H1 (cell line): Measurements from ENCODE around the gene REELD1. TPM values are rescaled to one million over a fixed set of nuclear protein-coding genes. Genes with fewer than 3 reads are reported as not detected.

ENCODE experiments used
- CTCF ChIA-PET: fragments of 300-600 bp; sonication (Branson Sonifier 250); formaldehyde crosslinking; loops from one replicate; lab custom pipeline; 2021; ENCODE audit not compliant: partially characterized antibody; lab: Charles Lee
- POLR2A ChIA-PET: fragments of 300-600 bp; sonication (Branson Sonifier 250); formaldehyde crosslinking; loops from one replicate; lab custom pipeline; 2021; ENCODE audit warnings: inconsistent platforms; ENCODE audit not compliant: partially characterized antibody; lab: Charles Lee
- DNase-seq, 2 experiments: peaks; one replicate each; pipeline versions ENCODE4 v3.0.0 to v3.0.0-alpha.2; 2010 to 2022; ENCODE audit warnings: low spot score in 2 of 2, low read depth in 1 of 2, mixed read lengths in 1 of 2
- FAIRE-seq: peaks from 2 replicates; lab custom pipeline; 2011; peaks lifted over from hg19 to GRCh38; lab: Jason Lieb, UNC
- H2AFZ ChIP-seq: 2 replicates; pipeline ENCODE4 v1.8.1; 2012; ENCODE audit warnings: low read length, inconsistent platforms
- H2AK5ac ChIP-seq: 2 replicates; pipeline ENCODE4 v1.6.1; 2013; ENCODE audit warnings: low read depth, low read length
- H2BK120ac ChIP-seq: replicated peaks from 2 replicates; pipeline ENCODE3; 2013; ENCODE audit warnings: low read depth, low read length, inconsistent platforms
- H2BK12ac ChIP-seq: 2 replicates; pipeline ENCODE4 v1.6.1; 2013; ENCODE audit warnings: low read depth, low read length
- H2BK15ac ChIP-seq: 2 replicates; pipeline ENCODE4 v1.6.1; 2013; ENCODE audit warnings: low read length
- H2BK20ac ChIP-seq: 2 replicates; pipeline ENCODE4 v1.6.1; 2013; ENCODE audit warnings: low read length
- H2BK5ac ChIP-seq: 2 replicates; pipeline ENCODE4 v1.6.1; 2013; ENCODE audit warnings: low read depth, low read length
- H3K14ac ChIP-seq: 2 replicates; pipeline ENCODE4 v1.6.1; 2013; ENCODE audit warnings: inconsistent platforms; ENCODE audit not compliant: insufficient read length
- H3K18ac ChIP-seq: 2 replicates; pipeline ENCODE4 v1.6.1; 2013; ENCODE audit warnings: low read length; ENCODE audit errors: extremely low read depth
- H3K23ac ChIP-seq: 2 replicates; pipeline ENCODE4 v1.6.1; 2013; ENCODE audit warnings: inconsistent platforms; ENCODE audit not compliant: insufficient read length
- H3K23me2 ChIP-seq: 2 replicates; pipeline ENCODE4 v1.6.1; 2013; ENCODE audit warnings: low read depth, low read length
- H3K27ac ChIP-seq: 2 replicates; pipeline ENCODE4 v1.6.1; 2011; ENCODE audit warnings: low read depth, low read length, inconsistent platforms
- H3K27me3 ChIP-seq, 4 experiments: replicated peaks in 1 of 4; 1 replicate in 1 of 4; 2 replicates in 3 of 4; pipeline versions ENCODE4 v1.6.1 to v1.8.1; 2011 to 2013; ENCODE audit warnings: low read length in 3 of 4, mild to moderate bottlenecking in 3 of 4, inconsistent platforms in 2 of 4, mixed read lengths in 2 of 4, moderate library complexity in 1 of 4; ENCODE audit not compliant: control insufficient read depth in 3 of 4, insufficient read depth in 3 of 4; ENCODE audit errors: extremely low read depth in 1 of 4
- H3K36me3 ChIP-seq, 4 experiments: 2 replicates each; pipeline versions ENCODE4 v1.6.1 to v1.8.1; 2011 to 2013; ENCODE audit warnings: mild to moderate bottlenecking in 4 of 4, low read length in 3 of 4, moderate library complexity in 2 of 4, control low read depth in 1 of 4, inconsistent platforms in 1 of 4; ENCODE audit not compliant: insufficient read depth in 4 of 4, control insufficient read depth in 2 of 4
- H3K4ac ChIP-seq: replicated peaks from 2 replicates; pipeline ENCODE3; 2013; ENCODE audit warnings: low read length, low read depth, mixed read lengths, inconsistent platforms; ENCODE audit not compliant: insufficient read length
- H3K4me1 ChIP-seq, 4 experiments: replicated peaks in 1 of 4; 1 replicate in 1 of 4; 2 replicates in 3 of 4; pipeline versions ENCODE4 v1.6.1 to v1.8.1; 2011 to 2013; ENCODE audit warnings: low read length in 3 of 4, inconsistent platforms in 2 of 4, mixed read lengths in 1 of 4; ENCODE audit not compliant: insufficient read depth in 4 of 4, control insufficient read depth in 3 of 4
- H3K4me2 ChIP-seq, 2 experiments: 2 replicates each; pipeline versions ENCODE4 v1.6.1 to v1.8.1; 2011 to 2013; ENCODE audit warnings: low read depth in 2 of 2, low read length in 2 of 2, control low read depth in 1 of 2, inconsistent platforms in 1 of 2, mild to moderate bottlenecking in 1 of 2; ENCODE audit not compliant: insufficient read depth in 1 of 2
- H3K4me3 ChIP-seq, 4 experiments: fragments of 200-600, 300-600 bp in 1 of 4; sonication (generic), shearing (Covaris generic), sonication (Bioruptor Twin) in 1 of 4; 2 replicates each; pipeline versions ENCODE4 v1.5.1 to v1.8.1; 2011 to 2016; ENCODE audit warnings: low read length in 4 of 4, low read depth in 3 of 4, control low read depth in 2 of 4, inconsistent platforms in 2 of 4, mild to moderate bottlenecking in 2 of 4, mixed read lengths in 1 of 4, moderate library complexity in 1 of 4; ENCODE audit not compliant: insufficient read depth in 2 of 4; ENCODE audit errors: extremely low read depth in 1 of 4
- H3K56ac ChIP-seq: replicated peaks from 2 replicates; pipeline ENCODE3; 2013; ENCODE audit warnings: low read depth, mild to moderate bottlenecking, mixed read lengths, low read length, inconsistent platforms; ENCODE audit not compliant: insufficient read length
- H3K79me1 ChIP-seq: 2 replicates; pipeline ENCODE4 v1.6.1; 2013; ENCODE audit warnings: low read depth, low read length, control low read depth
- H3K79me2 ChIP-seq, 2 experiments: 2 replicates each; pipeline versions ENCODE4 v1.6.1 to v1.8.1; 2012 to 2013; ENCODE audit warnings: low read length in 2 of 2, mild to moderate bottlenecking in 2 of 2, inconsistent platforms in 1 of 2; ENCODE audit not compliant: insufficient read depth in 2 of 2, control insufficient read depth in 1 of 2
- H3K9ac ChIP-seq, 4 experiments: replicated peaks in 1 of 4; 1 replicate in 1 of 4; 2 replicates in 3 of 4; pipeline versions ENCODE4 v1.6.1 to v1.8.1; 2011 to 2013; ENCODE audit warnings: low read depth in 3 of 4, low read length in 3 of 4, control low read depth in 2 of 4, mild to moderate bottlenecking in 2 of 4, moderate library complexity in 2 of 4, inconsistent platforms in 1 of 4; ENCODE audit errors: extremely low read depth in 1 of 4
- H3K9me3 ChIP-seq, 2 experiments: 2 replicates each; pipeline versions ENCODE4 v1.6.1 to v1.8.1; 2012 to 2013; ENCODE audit warnings: mild to moderate bottlenecking in 2 of 2, moderate library complexity in 2 of 2, control low read depth in 1 of 2, inconsistent platforms in 1 of 2, low read depth in 1 of 2, low read length in 1 of 2, mixed read lengths in 1 of 2; ENCODE audit not compliant: insufficient read depth in 2 of 2
- H4K20me1 ChIP-seq, 2 experiments: replicated peaks in 1 of 2; 2 replicates each; pipeline versions ENCODE3 to v1.8.1; 2011 to 2013; ENCODE audit warnings: inconsistent platforms in 2 of 2, low read length in 2 of 2, mild to moderate bottlenecking in 1 of 2; ENCODE audit not compliant: insufficient read depth in 2 of 2, control insufficient read depth in 1 of 2
- H4K5ac ChIP-seq: 2 replicates; pipeline ENCODE4 v1.6.1; 2013; ENCODE audit warnings: low read length, low read depth, mixed read lengths, inconsistent platforms; ENCODE audit not compliant: insufficient read length
- H4K8ac ChIP-seq: 2 replicates; pipeline ENCODE4 v1.8.0; 2013; ENCODE audit warnings: mild to moderate bottlenecking, moderate library complexity, low read length, inconsistent platforms; ENCODE audit not compliant: insufficient read depth; ENCODE audit errors: extremely low read depth
- H4K91ac ChIP-seq: replicated peaks from 2 replicates; pipeline ENCODE3; 2013; ENCODE audit warnings: low read length, mixed read lengths, inconsistent platforms; ENCODE audit not compliant: insufficient read length
- HDAC6 ChIP-seq: IDR thresholded peaks from one replicate; pipeline ENCODE4 v1.7.1; 2012; ENCODE audit warnings: low read depth, mild to moderate bottlenecking, inconsistent platforms, low read length, moderate library complexity
- WGBS, 2 experiments: shearing (Covaris generic) in 1 of 2; methylation state at CpG; one replicate each; pipeline versions ENCODE4 v1.1.6 to v1.1.7; 2013 to 2015; ENCODE audit warnings: low lambda C conversion rate in 2 of 2, mixed read lengths in 2 of 2, inconsistent platforms in 1 of 2, low coverage in 1 of 2, missing lambda C conversion rate in 1 of 2; ENCODE audit not compliant: insufficient replicate concordance in 2 of 2, insufficient coverage in 1 of 2, insufficient read length in 1 of 2; ENCODE audit errors: extremely low coverage in 1 of 2, missing lambda C conversion rate in 1 of 2; 5-methylcytosine and 5-hydroxymethylcytosine counted together
- polyA plus RNA-seq, 7 experiments: library from polyadenylated mRNA; depleted of rRNA in 3 of 7; stranded (reverse) in 5 of 7; unstranded in 2 of 7; fragments of >200 nt in 5 of 7; fragments of 200-250 nt in 2 of 7; gene quantifications; 1 replicate in 5 of 7; 2 replicates in 1 of 7; 4 replicates in 1 of 7; pipeline versions ENCODE4 v1.2.1 to v1.2.3, GENCODE V29; 2011 to 2013; ENCODE audit warnings: missing spikeins in 2 of 7, mixed read lengths in 2 of 7
- total RNA-seq: library from RNA; stranded (reverse); fragmentation: NEBNext Ultra II Directional; extraction: Animal tissue kit (Norgen Biotek cat#: 25700); gene quantifications from 2 replicates; pipeline ENCODE4 v1.2.1, GENCODE V29; 2021

The REELD1 gene
- total and polyA plus RNA-seq, 2 of the 8 experiments (the other 6 are each of a cell fraction or from before 2014, with no cell fraction given): 0.03 TPM; not detected in 1

DNA sequence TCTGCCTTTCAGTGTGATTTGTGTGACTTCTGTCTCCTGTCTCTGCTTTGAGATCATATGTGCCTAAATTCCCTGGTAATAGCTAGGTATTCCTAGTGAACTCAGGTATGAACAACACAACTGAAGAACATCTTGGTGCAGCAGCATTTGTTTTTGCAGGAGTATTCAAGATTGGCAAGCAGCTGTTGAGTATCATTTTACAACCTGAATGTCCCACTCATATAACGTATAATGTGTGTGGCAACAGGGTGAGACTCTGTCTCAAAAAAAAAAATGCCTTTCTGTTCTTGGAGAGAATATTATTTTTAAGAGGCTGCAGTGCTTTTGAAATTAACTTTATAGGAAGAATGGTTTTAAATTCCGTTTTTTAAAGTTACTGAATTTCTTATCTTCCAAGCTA, 31.1 kb upstream of the REELD1 start:
- Histone ChIP-seq H3K36me3 (peaks cover 3 to 32% (median 10%) of the 10 kb centered on the region in 4 experiments; a peak in 7 of 8 replicates), H3K4me2 (no peak overlapping the region), H3K4ac (no peak overlapping the region), H3K56ac (no peak overlapping the region), H4K91ac (no peak overlapping the region), H3K27ac (no peak overlapping the region), H3K18ac (no peak overlapping the region), H4K5ac (no peak overlapping the region), H3K4me1 (peaks cover 0 to 2% (median 0%) of the 10 kb centered on the region in 4 experiments; a peak in 3 of 7 replicates), H2BK5ac (no peak overlapping the region), H3K23me2 (no peaks in the 10 kb centered on the region), H2AK5ac (no peak overlapping the region), H2BK120ac (no peak overlapping the region), H3K27me3 (no peaks in the 10 kb centered on the region), H4K8ac (no peak overlapping the region), H3K9ac (no peak overlapping the region), H3K4me3 (no peak overlapping the region), H4K20me1 (peaks cover 0 to 11% of the 10 kb centered on the region in 2 experiments), H2AFZ (no peak overlapping the region), H3K14ac (no peak overlapping the region), H3K9me3 (no peaks in the 10 kb centered on the region), H3K79me1 (no peaks in the 10 kb centered on the region; the same call in 1 of the 2 replicates), H2BK12ac (no peak overlapping the region), H3K79me2 (peaks cover 0 to 45% of the 10 kb centered on the region in 2 experiments; a peak in 3 of 4 replicates), H2BK20ac (no peak overlapping the region), H3K23ac (no peak overlapping the region), H2BK15ac (no peak overlapping the region)
- DNase-seq: no peak
- ChIA-PET POLR2A (no interaction called here), CTCF (interaction anchor here (1.1 kb wide), 1 partner anchor 57 kb away, joined by 3 read pairs; no protein-coding TSS in a partner anchor)
- FAIRE-seq: no peak
- TF ChIP-seq HDAC6: no peak
- WGBS, 2 experiments: 84% methylated on average over 2 of the region's 2 CpGs; no CpG with 5 or more reads in 1 of the 2 experiments
